IPS-18c (cell line): ENCODE data around the gene OXCT2.

Source experiments
- H3K4me3 ChIP-seq: 2 replicates; pipeline ENCODE4 v1.7.0; 2013; ENCODE audit warnings: low read depth, mild to moderate bottlenecking, low read length, moderate library complexity; ENCODE audit not compliant: insufficient read depth
- H3K9me3 ChIP-seq: one replicate; pipeline ENCODE4 v1.6.1; 2013; ENCODE audit warnings: mild to moderate bottlenecking, low read length, moderate library complexity; ENCODE audit not compliant: control insufficient read depth, insufficient read depth

Gene OXCT2

GRCh38 chr1:39722495-39722894, 48.7 kb downstream of the OXCT2 start:
- no peak overlapping the region for H3K4me3 ChIP-seq
- H3K9me3 ChIP-seq = no peaks in the 10 kb centered on the region

GRCh38 chr1:39721664-39722063, 49.5 kb downstream of the OXCT2 start:
- Histone ChIP-seq H3K4me3 (no peak overlapping the region), H3K9me3 (no peaks in the 10 kb centered on the region)

GRCh38 chr1:39720094-39720999, 50.8 kb downstream of the OXCT2 start:
- Histone ChIP-seq H3K9me3 (no peaks in the 10 kb centered on the region), H3K4me3 (no peak overlapping the region)
